Type B pancreatic cell (in vitro differentiated cells): Measurements from ENCODE around the gene IQSEC2. TPM values are rescaled to one million over a fixed set of nuclear protein-coding genes. Genes with fewer than 3 reads are reported as not detected.

ENCODE experiments used
- DNase-seq: peaks from one replicate; pipeline ENCODE4 v3.0.0; 2021; ENCODE audit warnings: mixed read lengths; ENCODE audit not compliant: unreplicated experiment; ENCODE audit errors: extremely low spot score
- H3K27ac Mint-ChIP-seq: 2 replicates; pipeline ENCODE4 v1.8.0; 2021; ENCODE audit warnings: mild to moderate bottlenecking, mixed read lengths
- H3K27me3 Mint-ChIP-seq: 2 replicates; pipeline ENCODE4 v1.8.0; 2021; ENCODE audit warnings: mixed read lengths
- H3K36me3 Mint-ChIP-seq: 2 replicates; pipeline ENCODE4 v1.8.0; 2021; ENCODE audit warnings: mixed read lengths
- H3K4me1 Mint-ChIP-seq: one replicate; pipeline ENCODE4 v1.8.0; 2021; ENCODE audit warnings: mixed read lengths; ENCODE audit not compliant: unreplicated experiment
- H3K4me3 Mint-ChIP-seq: 2 replicates; pipeline ENCODE4 v1.8.0; 2021; ENCODE audit warnings: mild to moderate bottlenecking, mixed read lengths
- H3K9me3 Mint-ChIP-seq: 2 replicates; pipeline ENCODE4 v1.8.0; 2021; ENCODE audit warnings: mixed read lengths
- CTCF ChIP-seq: fragments of 200-600 bp; sonication (generic); conservative IDR thresholded peaks from 2 replicates; pipeline ENCODE4 v1.5.0; 2021; ENCODE audit warnings: antibody characterized with exemption, mild to moderate bottlenecking
- total RNA-seq: library from RNA; stranded (reverse); gene quantifications from 2 replicates; pipeline ENCODE4 v1.2.1, GENCODE V29; 2021; ENCODE audit warnings: low replicate concordance

The IQSEC2 gene
- total RNA-seq, 1 donor from 2014 or later: 8.2 TPM

GRCh38 chrX:53251307-53251706, 30.1 kb downstream of the IQSEC2 start:
- TF ChIP-seq CTCF: no peak
- peaks cover 4% of the 10 kb centered on the region for H3K36me3 Mint-ChIP-seq
- H3K4me3 Mint-ChIP-seq: no peak overlapping the region
- no peaks in the 10 kb centered on the region for H3K4me1 Mint-ChIP-seq
- no peak for DNase-seq
- no peaks in the 10 kb centered on the region for H3K27me3 Mint-ChIP-seq
- no peak overlapping the region for H3K27ac Mint-ChIP-seq
- H3K9me3 Mint-ChIP-seq: no peaks in the 10 kb centered on the region

- peaks cover 4% of the 10 kb centered on the region for H3K36me3 Mint-ChIP-seq
- no peak for TF ChIP-seq CTCF
- H3K4me1 Mint-ChIP-seq: no peaks in the 10 kb centered on the region
- no peaks in the 10 kb centered on the region for H3K27me3 Mint-ChIP-seq
- H3K9me3 Mint-ChIP-seq: no peaks in the 10 kb centered on the region
- DNase-seq: no peak
- no peak overlapping the region for H3K27ac Mint-ChIP-seq
- no peak overlapping the region for H3K4me3 Mint-ChIP-seq
Observed at GRCh38 chrX:53250556-53250955, 30.8 kb downstream of the IQSEC2 start.

- no peak for TF ChIP-seq CTCF
- Mint-ChIP-seq H3K36me3 (peaks cover 4% of the 10 kb centered on the region), H3K4me1 (no peaks in the 10 kb centered on the region), H3K27me3 (no peaks in the 10 kb centered on the region), H3K27ac (no peak overlapping the region), H3K4me3 (no peak overlapping the region), H3K9me3 (no peaks in the 10 kb centered on the region)
- DNase-seq: no peak
Observed at GRCh38 chrX:53249408-53250042, 31.9 kb downstream of the IQSEC2 start.

- no peaks in the 10 kb centered on the region for H3K4me1 Mint-ChIP-seq
- H3K27ac Mint-ChIP-seq: no peak overlapping the region
- H3K27me3 Mint-ChIP-seq: no peaks in the 10 kb centered on the region
- no peak overlapping the region for H3K4me3 Mint-ChIP-seq
- no peak for TF ChIP-seq CTCF
- peaks cover 4% of the 10 kb centered on the region for H3K36me3 Mint-ChIP-seq
- no peaks in the 10 kb centered on the region for H3K9me3 Mint-ChIP-seq
- DNase-seq: no peak
Observed at GRCh38 chrX:53247928-53248327, 33.5 kb downstream of the IQSEC2 start.

GRCh38 chrX:53246231-53246630, 35.2 kb downstream of the IQSEC2 start:
- H3K4me3 Mint-ChIP-seq: no peak overlapping the region
- no peaks in the 10 kb centered on the region for H3K9me3 Mint-ChIP-seq

More at GRCh38 chrX:53246231-53246630, 35.2 kb downstream of the IQSEC2 start:
- no peaks in the 10 kb centered on the region for H3K27me3 Mint-ChIP-seq
- DNase-seq: no peak
- no peaks in the 10 kb centered on the region for H3K36me3 Mint-ChIP-seq
- H3K4me1 Mint-ChIP-seq: no peaks in the 10 kb centered on the region
- TF ChIP-seq CTCF: no peak
- H3K27ac Mint-ChIP-seq: no peak overlapping the region
